Stomach smooth muscle (tissue), 2 donors: ENCODE data around the gene CLSTN2.

Source experiments
- H3K27ac ChIP-seq: one replicate; pipeline ENCODE4 v1.7.0; 2013; ENCODE audit warnings: mild to moderate bottlenecking, low read length, inconsistent platforms
- H3K27me3 ChIP-seq, 2 donors: one replicate each; pipeline ENCODE4 v1.7.0; 2013; ENCODE audit warnings: low read length in 2 of 2; ENCODE audit not compliant: insufficient read depth in 2 of 2, control insufficient read depth in 1 of 2
- H3K36me3 ChIP-seq, 2 donors: one replicate each; pipeline ENCODE4 v1.7.0; 2013; ENCODE audit warnings: low read length in 2 of 2; ENCODE audit not compliant: control insufficient read depth in 2 of 2, insufficient read depth in 2 of 2
- H3K4me1 ChIP-seq: one replicate; pipeline ENCODE4 v1.7.0; 2013; ENCODE audit warnings: low read length; ENCODE audit not compliant: control insufficient read depth, insufficient read depth
- H3K4me3 ChIP-seq, 2 donors: one replicate each; pipeline ENCODE4 v1.7.0; 2013; ENCODE audit warnings: low read length in 2 of 2
- H3K9ac ChIP-seq, 2 donors: one replicate each; pipeline ENCODE4 v1.7.0; 2013; ENCODE audit warnings: low read length in 2 of 2, mild to moderate bottlenecking in 1 of 2
- H3K9me3 ChIP-seq, 2 donors: one replicate each; pipeline ENCODE4 v1.7.0; 2013; ENCODE audit warnings: low read length in 2 of 2; ENCODE audit not compliant: control insufficient read depth in 2 of 2
- donor health status: healthy.
- donor health status: Pancreatic carcinoma.

The CLSTN2 gene

GRCh38 chr3:140274429-140274828 lies 339.4 kb downstream of the CLSTN2 start:
- Histone ChIP-seq H3K9ac (no peak overlapping the region), H3K4me1 (no peaks in the 10 kb centered on the region), H3K27ac (no peak overlapping the region), H3K27me3 (no peaks in the 10 kb centered on the region), H3K36me3 (no peaks in the 10 kb centered on the region), H3K9me3 (no peaks in the 10 kb centered on the region), H3K4me3 (no peak overlapping the region)

- Histone ChIP-seq H3K9me3 (no peaks in the 10 kb centered on the region), H3K27ac (no peak overlapping the region), H3K4me3 (no peak overlapping the region), H3K4me1 (no peaks in the 10 kb centered on the region), H3K36me3 (no peaks in the 10 kb centered on the region), H3K9ac (no peak overlapping the region), H3K27me3 (no peaks in the 10 kb centered on the region)
Measured at GRCh38 chr3:140276703-140277102, 341.7 kb downstream of the CLSTN2 start.

- Histone ChIP-seq H3K27ac (no peak overlapping the region), H3K9me3 (no peaks in the 10 kb centered on the region), H3K4me3 (no peak overlapping the region), H3K36me3 (no peaks in the 10 kb centered on the region), H3K4me1 (no peaks in the 10 kb centered on the region), H3K9ac (no peak overlapping the region), H3K27me3 (no peaks in the 10 kb centered on the region)
Measured at GRCh38 chr3:140277886-140278285, 342.9 kb downstream of the CLSTN2 start.

- no peaks in the 10 kb centered on the region for H3K27me3 ChIP-seq
- H3K36me3 ChIP-seq, result no peaks in the 10 kb centered on the region
- H3K9ac ChIP-seq, result no peak overlapping the region
- no peaks in the 10 kb centered on the region for H3K9me3 ChIP-seq
- no peak overlapping the region for H3K27ac ChIP-seq
- no peaks in the 10 kb centered on the region for H3K4me1 ChIP-seq
- no peak overlapping the region for H3K4me3 ChIP-seq
Measured at GRCh38 chr3:140284372-140284771, 349.4 kb downstream of the CLSTN2 start.

- Histone ChIP-seq H3K9ac (no peak overlapping the region), H3K27me3 (no peaks in the 10 kb centered on the region), H3K4me1 (no peaks in the 10 kb centered on the region), H3K9me3 (no peaks in the 10 kb centered on the region), H3K4me3 (no peak overlapping the region), H3K36me3 (no peaks in the 10 kb centered on the region), H3K27ac (no peak overlapping the region)
Measured at GRCh38 chr3:140285380-140285779, 350.4 kb downstream of the CLSTN2 start.

- Histone ChIP-seq H3K36me3 (no peaks in the 10 kb centered on the region), H3K27ac (no peak overlapping the region), H3K4me3 (no peak overlapping the region), H3K4me1 (no peaks in the 10 kb centered on the region), H3K27me3 (no peaks in the 10 kb centered on the region), H3K9ac (no peak overlapping the region), H3K9me3 (no peaks in the 10 kb centered on the region)
Measured at GRCh38 chr3:140288595-140288994, 353.6 kb downstream of the CLSTN2 start.

- H3K27me3 ChIP-seq, result no peaks in the 10 kb centered on the region
- H3K4me3 ChIP-seq, result no peak overlapping the region
- no peak overlapping the region for H3K27ac ChIP-seq
Measured at GRCh38 chr3:140290105-140290504, 355.1 kb downstream of the CLSTN2 start.

GRCh38 chr3:140292170-140292569 lies 357.2 kb downstream of the CLSTN2 start:
- Histone ChIP-seq H3K4me3 (no peak overlapping the region), H3K36me3 (no peaks in the 10 kb centered on the region), H3K4me1 (no peaks in the 10 kb centered on the region), H3K9me3 (no peaks in the 10 kb centered on the region), H3K27me3 (no peaks in the 10 kb centered on the region), H3K27ac (no peak overlapping the region), H3K9ac (no peak overlapping the region)

More at GRCh38 chr3:140290105-140290504, 355.1 kb downstream of the CLSTN2 start:
- no peaks in the 10 kb centered on the region for H3K9me3 ChIP-seq
- H3K4me1 ChIP-seq, result no peaks in the 10 kb centered on the region
- H3K9ac ChIP-seq, result no peak overlapping the region
- no peaks in the 10 kb centered on the region for H3K36me3 ChIP-seq

- Histone ChIP-seq H3K9ac (no peak overlapping the region), H3K4me3 (no peak overlapping the region), H3K27me3 (no peaks in the 10 kb centered on the region), H3K36me3 (no peaks in the 10 kb centered on the region), H3K4me1 (no peaks in the 10 kb centered on the region), H3K27ac (no peak overlapping the region), H3K9me3 (no peaks in the 10 kb centered on the region)
Measured at GRCh38 chr3:140292684-140293083, 357.7 kb downstream of the CLSTN2 start.

- no peak overlapping the region for H3K9ac ChIP-seq
- no peaks in the 10 kb centered on the region for H3K9me3 ChIP-seq
- no peaks in the 10 kb centered on the region for H3K27me3 ChIP-seq
Measured at GRCh38 chr3:140294058-140294457, 359.1 kb downstream of the CLSTN2 start.

GRCh38 chr3:140296796-140297352 lies 361.9 kb downstream of the CLSTN2 start:
- no peaks in the 10 kb centered on the region for H3K36me3 ChIP-seq
- H3K9ac ChIP-seq, result no peak overlapping the region
- no peak overlapping the region for H3K27ac ChIP-seq
- H3K4me1 ChIP-seq, result no peaks in the 10 kb centered on the region
- H3K27me3 ChIP-seq, result no peaks in the 10 kb centered on the region
- no peak overlapping the region for H3K4me3 ChIP-seq
- no peaks in the 10 kb centered on the region for H3K9me3 ChIP-seq

More at GRCh38 chr3:140294058-140294457, 359.1 kb downstream of the CLSTN2 start:
- no peaks in the 10 kb centered on the region for H3K36me3 ChIP-seq
- H3K27ac ChIP-seq, result no peak overlapping the region
- H3K4me1 ChIP-seq, result no peaks in the 10 kb centered on the region
- no peak overlapping the region for H3K4me3 ChIP-seq
